Measurements from ENCODE around the gene ERBB3.
A peak's percentile ranks its signal among the peaks of the same experiment; 100 is the strongest.

ERBB3 gene

GRCh38 chr12:56078931-56079722, 838 bp upstream of the ERBB3 start:
- DNase-seq (ENCODE audit: low read depth): peak; percentile 25

- DNase-seq (ENCODE audit: low read depth): no peak
Observed at GRCh38 chr12:56080556-56081138, 682 bp downstream of the ERBB3 start.

DNA sequence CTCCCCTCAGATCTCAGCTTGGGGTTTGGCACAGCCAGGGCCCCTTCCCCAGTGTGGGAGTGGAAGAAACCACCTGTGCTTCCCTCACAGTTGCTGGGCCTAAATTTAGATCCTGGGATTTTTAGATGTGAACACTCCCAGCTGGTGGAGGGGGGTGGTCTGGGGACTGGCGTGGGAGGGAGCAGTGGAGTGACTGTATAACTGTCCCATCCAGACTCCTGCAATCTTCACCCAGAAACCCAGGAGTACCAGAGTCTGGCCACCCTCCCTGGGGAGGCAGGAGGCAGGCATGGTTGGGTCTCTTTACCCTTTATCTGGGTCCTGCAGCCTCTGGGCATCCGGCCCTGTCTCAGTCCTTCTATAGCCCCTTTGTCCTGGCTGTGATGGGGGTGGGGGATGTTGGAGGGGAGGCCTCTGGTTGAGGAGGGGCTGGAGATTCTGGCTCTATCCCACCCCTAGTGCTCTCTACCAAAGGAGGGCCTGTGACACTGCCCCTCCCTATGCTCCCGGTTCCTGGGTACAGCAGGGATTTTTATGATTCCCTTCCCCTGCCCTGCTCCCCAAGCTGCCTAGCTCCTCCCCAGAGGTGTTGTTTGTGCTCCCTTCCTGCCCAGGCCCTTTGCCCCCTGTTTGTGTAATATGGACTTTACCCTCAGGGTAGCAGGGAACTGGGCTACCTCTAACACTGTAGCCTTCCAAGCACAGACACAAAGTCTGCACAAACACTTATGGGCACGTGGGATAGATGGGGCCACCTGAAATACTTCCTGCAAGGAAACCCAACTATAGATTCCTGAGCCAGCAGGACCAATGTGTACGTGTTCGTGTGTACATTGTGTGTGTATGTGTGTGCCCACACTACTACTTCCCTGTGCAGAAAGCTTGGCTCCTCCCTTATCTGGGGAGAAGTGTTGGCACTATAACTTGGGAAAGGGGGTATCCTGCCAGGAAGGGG, 1.7 kb downstream of the ERBB3 start:
- DNase-seq (ENCODE audit: low read depth): no peak

DNA sequence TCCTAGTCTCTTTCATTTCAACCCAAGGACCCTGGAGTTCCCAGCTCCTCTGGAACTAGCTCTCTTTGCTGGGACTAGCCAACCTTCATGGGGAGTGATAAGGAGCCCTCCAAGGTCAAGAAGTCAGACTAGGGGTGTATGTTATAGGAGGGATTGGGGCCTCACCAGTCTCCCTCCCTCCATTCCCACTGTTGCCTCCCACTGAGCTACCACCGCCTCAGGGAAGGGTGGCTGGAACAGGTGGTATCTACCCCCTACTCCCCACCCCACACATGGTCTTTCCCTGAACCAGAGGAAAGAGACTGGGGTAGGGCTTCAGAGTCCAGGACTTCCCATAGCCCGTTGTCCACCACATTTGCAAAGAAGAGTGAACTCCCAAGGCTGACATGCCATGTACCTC, 2.4 kb downstream of the ERBB3 start:
- no peak for DNase-seq (ENCODE audit: low read depth)

GRCh38 chr12:56082967-56083366, 3.0 kb downstream of the ERBB3 start:
- DNase-seq (ENCODE audit: low read depth): no peak

DNA sequence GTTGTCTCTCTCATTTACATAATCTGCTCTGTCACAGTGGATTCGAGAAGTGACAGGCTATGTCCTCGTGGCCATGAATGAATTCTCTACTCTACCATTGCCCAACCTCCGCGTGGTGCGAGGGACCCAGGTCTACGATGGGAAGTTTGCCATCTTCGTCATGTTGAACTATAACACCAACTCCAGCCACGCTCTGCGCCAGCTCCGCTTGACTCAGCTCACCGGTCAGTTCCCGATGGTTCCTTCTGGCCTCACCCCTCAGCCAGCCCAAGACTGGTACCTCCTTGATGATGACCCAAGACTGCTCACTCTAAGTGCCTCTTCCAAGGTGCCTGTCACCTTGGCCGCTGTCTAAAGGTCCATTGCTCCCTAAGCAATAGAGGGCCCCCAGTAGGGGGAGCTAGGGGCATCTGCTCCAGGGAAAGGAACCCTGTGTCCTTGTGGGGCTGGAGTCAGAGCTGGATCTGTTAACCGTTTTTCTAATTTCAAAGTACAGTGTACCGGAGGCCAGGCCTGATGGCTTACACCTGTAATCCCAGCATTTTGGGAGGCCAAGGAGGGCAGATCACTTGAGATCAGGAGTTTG, 5.1 kb downstream of the ERBB3 start:
- DNase-seq (ENCODE audit: low read depth): no peak

- DNase-seq (ENCODE audit: low read depth): no peak
Observed at GRCh38 chr12:56086096-56086495, 6.1 kb downstream of the ERBB3 start.

DNA sequence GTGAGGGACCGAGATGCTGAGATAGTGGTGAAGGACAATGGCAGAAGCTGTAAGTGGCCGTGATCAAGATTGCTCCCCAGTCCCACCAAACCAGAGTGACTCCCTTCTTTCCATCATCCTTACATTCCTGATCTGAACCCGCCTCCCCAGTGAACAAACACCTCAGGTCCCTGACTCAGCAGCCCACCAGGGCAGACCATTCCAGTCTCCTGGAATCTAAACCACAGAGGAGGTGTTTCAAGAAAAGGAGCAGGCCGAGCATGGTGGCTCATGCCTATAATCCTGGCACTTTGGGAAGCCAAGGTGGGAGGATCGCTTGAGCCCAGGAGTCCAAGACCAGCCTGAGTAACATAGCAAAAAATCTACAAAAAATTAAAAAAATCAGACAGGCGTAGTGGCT, 6.6 kb downstream of the ERBB3 start:
- no peak for DNase-seq (ENCODE audit: low read depth)

GRCh38 chr12:56087220-56087619, 7.3 kb downstream of the ERBB3 start:
- DNase-seq (ENCODE audit: low read depth): no peak

GRCh38 chr12:56097738-56098137, 17.8 kb downstream of the ERBB3 start:
- no peak for DNase-seq (ENCODE audit: low read depth)

DNA sequence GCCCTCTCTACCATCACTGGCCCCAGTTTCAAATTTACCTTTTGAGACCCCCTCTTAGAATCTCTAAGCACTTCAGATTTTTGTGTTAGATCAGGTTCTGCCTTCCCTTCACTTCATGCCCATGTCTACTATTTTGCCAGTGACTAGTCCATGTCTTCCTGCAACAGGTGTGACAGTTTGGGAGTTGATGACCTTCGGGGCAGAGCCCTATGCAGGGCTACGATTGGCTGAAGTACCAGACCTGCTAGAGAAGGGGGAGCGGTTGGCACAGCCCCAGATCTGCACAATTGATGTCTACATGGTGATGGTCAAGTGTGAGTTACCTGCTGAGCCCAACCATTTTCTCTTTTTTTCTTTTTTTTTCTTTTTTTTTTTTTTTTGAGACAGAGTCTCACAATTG, 18.6 kb downstream of the ERBB3 start:
- no peak for DNase-seq (ENCODE audit: low read depth)

DNA sequence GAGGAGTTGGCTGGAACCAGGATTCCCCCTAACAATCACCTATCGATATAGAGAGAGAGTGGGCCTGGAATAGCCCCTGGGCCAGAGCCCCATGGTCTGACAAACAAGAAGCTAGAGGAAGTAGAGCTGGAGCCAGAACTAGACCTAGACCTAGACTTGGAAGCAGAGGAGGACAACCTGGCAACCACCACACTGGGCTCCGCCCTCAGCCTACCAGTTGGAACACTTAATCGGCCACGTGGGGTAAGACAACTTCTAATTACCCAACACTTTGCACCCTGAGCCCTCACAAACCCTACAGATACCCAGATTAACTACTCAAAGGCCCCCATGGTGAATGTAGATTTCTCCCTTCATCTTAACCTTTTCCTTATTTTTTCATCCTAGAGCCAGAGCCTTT, 19.8 kb downstream of the ERBB3 start:
- no peak for DNase-seq (ENCODE audit: low read depth)

- no peak for DNase-seq (ENCODE audit: low read depth)
Observed at GRCh38 chr12:56101045-56101444, 21.1 kb downstream of the ERBB3 start.

GRCh38 chr12:56102683-56103065, 22.7 kb downstream of the ERBB3 start:
- DNase-seq (ENCODE audit: low read depth): no peak

- no peak for DNase-seq (ENCODE audit: low read depth)
Observed at GRCh38 chr12:56103066-56103711, 23.2 kb downstream of the ERBB3 start.

- no peak for DNase-seq (ENCODE audit: low read depth)
Observed at GRCh38 chr12:56103823-56104108, 23.8 kb downstream of the ERBB3 start.

GRCh38 chr12:56104109-56104814, 24.3 kb downstream of the ERBB3 start, which contains the start of gene PA2G4:
Gene PA2G4 (plus strand): TSS chr12:56104559. CDS start chr12:56104738, 179 bp downstream.
- DNase-seq (ENCODE audit: low read depth): peak; percentile 95

- no peak for DNase-seq (ENCODE audit: low read depth)
Observed at GRCh38 chr12:56104815-56105608, 25.0 kb downstream of the ERBB3 start.

- DNase-seq (ENCODE audit: low read depth): no peak
Observed at GRCh38 chr12:56105609-56105902, 25.6 kb downstream of the ERBB3 start.

GRCh38 chr12:56107242-56107641, 27.3 kb downstream of the ERBB3 start:
- no peak for DNase-seq (ENCODE audit: low read depth)

GRCh38 chr12:56110571-56110970, 30.6 kb downstream of the ERBB3 start:
- no peak for DNase-seq (ENCODE audit: low read depth)
